Stimulated activated CD4-positive, alpha-beta T cell treated with anti-CD3 and anti-CD28 coated beads, Interleukin-15, amount 100 ng/mL, for 24 hours (primary cell): ENCODE results near the gene RENBP.
A peak's percentile ranks its signal among the peaks of the same experiment; 100 is the strongest.

Experiments
- DNase-seq: peaks from one replicate; pipeline ENCODE4 v3.0.0-alpha.2; 2020

RENBP gene

DNA sequence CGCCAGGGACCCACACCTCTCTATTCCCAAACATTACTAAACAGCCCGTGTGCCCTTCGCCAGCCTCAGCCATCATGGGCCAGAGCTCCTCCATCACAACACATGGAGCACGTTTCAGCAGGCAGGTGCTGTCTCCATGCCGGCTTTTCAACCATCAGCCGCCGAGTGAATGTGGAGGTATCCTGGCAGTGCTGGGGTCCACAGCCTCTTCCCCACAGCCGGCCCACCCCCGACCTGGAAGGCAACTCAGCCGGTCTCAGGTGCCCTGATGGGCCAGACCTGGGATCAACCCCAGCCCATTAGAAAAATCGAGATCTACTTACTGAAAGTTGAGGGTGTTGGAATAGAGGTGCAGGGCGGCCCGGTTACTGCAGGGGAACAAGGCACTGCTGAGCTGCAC is 12.7 kb downstream of the RENBP start:
- DNase-seq = no peak

DNA sequence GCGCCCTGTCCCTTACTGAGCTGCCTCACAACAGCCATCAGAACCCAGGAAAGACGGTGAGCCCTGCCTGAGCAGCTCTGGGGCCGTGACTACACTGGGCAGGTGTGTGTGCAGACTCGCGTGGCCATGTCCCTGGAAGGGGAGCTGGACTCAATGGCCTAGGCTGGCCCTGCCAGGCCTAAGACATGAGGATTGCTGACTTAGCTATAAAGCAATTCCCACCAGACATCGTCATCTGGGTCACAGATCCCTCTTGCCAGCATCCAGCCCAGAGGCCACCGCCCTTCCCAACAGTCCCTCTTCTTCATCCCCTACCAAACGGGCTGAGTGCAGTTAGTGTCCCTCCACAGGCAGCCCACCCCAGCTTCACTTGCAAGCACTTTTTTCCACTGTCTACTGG is 13.3 kb downstream of the RENBP start:
- DNase-seq = no peak

DNA sequence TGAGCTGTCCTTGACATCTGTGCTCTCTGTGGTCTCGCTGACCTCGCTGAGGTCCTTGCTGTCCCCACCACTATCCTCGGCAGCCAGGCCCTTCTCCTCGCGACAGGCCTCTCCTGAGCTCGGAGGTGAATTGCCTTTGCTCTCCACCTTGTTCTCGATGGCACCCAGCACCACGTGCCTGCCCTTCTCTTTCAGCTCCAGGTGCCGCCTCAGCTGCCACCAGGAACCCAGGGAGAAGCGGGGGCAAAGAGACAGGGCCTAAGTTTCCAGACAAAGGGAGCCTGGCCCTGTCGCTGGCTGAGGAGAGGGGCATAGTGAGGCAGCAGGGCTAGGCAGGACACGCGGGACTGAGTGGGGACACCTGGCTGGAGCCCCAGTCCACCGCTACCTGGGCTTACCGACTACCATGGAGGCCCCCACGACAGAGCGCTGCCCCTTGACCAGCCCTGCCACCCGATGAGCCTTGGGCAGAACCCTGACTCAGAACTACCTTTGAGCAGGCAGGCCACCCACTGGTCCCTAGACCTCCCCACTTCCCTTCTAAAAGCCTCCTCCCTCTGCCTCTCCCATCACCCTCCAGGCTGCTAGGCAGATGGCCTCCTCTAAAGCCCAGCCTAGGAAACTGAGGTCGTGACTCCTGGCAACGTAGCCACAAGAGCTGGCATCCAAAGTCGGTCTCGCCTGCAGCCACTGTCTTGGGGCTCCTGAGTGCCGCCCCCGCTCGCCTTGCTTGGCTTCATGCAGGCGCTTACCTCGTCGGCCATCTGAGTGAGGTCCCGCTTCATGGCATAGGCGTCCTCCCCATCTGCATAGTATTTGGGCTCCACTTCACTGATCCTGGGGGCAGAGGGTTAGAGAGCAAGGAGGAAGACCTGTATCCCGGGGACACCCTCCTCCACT is 14.2 kb downstream of the RENBP start:
- no peak for DNase-seq

DNA sequence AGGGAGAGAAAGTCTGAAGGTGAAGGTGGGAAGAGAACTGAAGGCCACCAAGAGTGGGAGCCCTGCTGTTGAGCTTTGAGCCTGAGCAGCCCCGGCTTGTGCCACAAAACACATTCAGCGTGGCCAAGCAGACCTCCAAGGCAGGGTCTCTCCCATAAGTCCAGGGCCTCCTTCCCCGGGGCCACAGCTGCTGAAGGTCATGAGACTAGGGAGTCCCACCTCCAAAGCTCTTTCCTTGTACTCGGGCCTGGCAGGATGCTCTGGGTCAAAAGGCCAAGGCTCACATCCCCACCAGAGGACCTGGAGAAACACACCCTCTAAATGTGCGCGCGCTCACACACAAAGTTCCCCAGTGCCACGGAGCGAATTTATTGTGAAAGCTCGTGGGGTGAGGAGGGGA is 14.9 kb downstream of the RENBP start:
- DNase-seq = no peak

DNA sequence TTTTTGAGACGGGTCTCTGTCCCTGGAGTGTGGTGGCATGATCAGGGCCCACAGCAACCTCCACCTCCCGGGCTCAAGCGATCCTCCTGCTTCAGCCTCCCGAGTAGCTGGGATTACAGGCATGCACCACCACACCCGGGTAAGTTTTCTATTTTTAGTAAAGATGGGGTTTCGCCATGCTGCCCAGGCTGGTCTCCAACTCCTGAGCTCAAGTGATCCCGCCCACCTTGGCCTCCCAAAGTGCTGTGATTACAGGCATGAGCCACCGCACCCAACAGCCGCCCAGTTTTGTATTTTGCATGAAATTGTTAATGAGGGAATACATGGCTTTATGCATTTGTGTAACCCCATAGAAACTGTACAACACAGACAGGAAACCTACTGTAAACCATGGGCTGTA is 15.6 kb downstream of the RENBP start:
- DNase-seq = no peak

DNA sequence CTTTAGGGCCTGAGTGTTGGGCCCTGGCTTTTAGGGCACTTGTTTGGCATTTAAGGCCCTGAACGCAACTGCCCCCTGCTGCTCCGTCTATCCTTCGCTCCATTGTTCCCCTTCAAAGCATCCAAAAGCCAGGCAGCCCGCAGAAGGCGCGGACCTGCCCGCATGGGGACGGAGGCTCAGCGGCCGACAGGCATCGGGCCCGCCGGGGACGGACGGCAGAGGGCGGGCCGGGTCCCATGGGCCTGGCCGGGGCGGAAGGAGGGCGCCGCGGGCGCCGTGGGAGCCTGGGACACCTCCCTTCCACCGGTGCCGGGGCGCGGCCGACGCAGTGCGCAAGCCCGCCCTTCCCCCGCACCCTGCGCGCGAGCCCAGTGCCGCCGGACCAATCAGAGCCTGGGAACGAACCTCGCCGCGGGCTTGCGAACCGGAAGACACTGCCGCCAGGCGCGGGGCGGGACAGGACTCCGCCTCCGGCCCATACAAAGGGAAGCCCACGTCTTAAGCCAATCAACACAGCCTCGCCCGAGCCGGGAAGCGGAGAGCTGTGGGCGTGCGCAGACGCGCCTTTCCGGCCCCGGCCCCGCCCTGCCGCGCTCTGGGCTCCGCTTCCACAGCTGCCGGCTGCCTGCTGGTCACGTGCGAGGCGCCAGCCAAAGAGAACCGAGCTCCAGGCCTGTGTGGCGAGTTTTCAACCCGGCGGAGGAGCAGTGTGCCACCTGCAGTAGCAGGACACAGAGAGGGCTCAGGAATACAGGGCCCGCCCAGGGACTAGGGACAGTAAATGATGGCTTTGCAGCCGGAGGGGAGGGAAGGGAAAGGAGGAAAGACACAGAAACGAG is 16.3 kb downstream of the RENBP start:
- peak; percentile 92 for DNase-seq

DNA sequence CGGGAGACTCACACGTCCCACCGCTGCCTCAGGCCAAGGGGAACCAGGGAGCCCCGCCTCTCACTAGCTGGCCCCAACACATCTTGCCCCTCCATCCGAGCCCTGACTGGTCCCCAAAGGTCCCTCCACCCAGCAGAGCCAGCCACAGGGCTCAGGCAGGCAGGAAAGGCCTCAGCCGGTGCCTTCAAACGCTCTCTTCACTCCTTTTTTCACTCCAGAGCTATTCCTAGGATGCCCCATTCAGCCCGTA is 16.8 kb downstream of the RENBP start:
- no peak for DNase-seq

DNA sequence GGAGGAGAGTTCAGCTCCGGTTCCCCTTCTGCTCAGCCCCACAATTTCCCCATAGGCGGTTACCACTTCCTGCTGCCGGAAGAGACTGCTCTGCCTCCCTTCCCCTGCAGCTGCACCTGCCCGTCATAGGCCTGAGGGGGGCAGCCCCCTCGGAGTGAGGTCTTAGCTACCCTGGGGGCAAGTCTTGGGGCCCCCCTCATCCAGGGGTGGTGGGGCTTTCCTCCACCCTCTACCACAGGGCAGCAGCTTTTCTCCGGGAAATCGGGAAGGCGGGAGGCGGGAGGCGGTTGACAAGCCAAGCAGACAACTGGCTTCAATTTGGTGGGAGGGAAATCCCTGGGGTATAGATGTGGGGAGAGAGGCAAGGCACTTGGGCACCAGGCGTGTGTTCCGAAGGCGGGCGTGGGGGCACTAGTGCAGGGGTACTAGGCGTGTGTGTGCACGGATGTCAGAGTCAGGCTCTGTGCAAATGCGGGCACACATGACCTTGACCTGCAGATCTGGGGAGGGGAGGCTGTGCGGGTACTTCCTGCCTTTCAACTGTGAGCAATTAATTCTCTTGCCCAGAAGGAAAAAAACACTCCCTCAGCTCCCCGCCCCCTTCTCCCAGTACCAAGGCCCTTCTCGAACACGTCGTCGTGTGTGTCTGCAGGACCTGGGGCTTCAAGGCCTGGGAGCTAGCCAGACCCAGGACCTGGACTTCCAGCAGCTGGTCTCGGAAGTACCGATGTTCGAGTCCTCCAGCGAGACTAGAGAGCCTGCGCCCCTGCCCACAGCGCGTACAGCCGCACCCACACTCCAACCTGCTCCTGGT is 17.4 kb downstream of the RENBP start:
- peak; percentile 76 for DNase-seq

DNA sequence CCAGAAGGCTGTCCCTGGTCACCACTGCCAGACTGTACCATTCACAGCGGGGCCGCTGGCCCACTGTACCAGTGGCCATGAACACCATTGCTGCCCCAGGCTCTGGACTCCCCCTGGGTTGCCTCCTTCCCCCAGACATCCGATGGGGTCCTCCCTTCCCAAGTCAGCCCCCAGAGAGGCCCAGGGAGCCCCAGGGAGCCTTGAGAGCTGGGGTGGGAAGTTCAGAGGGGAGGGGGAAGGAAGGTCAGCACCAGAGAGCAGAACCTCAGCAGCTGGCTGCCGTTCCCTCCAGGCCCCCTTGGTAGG is 17.9 kb downstream of the RENBP start:
- DNase-seq = no peak

DNA sequence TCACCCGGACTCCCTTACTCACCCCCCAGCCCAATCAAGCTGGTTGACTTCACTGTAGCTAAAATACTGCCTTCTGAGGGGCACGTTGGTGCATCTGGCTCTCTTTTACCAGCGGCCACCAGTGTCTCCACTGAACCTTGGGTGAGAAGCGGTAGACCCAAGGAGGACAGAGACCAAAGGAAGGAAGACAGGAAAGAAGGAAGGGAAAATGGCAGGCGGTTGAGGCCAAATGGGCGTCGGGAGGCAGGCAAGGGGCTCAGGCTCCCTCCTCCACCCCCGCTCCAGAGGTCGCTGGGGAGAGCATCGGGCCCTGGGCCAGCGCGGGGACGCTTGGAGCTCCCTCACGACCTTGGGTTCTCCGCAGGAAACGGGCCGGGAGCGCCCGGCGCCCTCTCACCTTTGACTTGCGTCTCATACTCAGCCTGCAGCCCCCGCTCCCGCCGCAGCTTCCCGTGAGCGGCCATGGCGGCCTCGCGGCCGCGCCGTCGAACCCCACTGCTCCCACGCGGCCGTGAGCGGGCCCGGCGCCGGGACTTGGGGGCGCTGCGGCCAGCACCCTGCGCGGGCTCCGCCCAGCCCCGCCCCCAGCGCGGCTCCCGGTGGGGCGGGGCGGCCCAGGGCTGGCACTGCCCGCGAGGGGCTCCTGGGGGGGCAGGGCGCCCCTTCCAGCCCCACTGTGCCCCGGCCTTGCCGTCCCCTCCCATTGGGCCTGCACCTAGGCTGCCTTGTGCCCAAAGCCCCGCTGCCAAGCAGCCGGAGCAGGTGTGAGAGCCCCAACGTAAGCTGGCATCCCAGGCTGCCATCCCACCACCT is 18.5 kb downstream of the RENBP start, which contains the start of gene ARHGAP4:
ARHGAP4 (minus strand) TSS at position 526 of the 813 bp plus-strand sequence; CDS start at position 464, 62 bp downstream.
- DNase-seq = peak; percentile 68

DNA sequence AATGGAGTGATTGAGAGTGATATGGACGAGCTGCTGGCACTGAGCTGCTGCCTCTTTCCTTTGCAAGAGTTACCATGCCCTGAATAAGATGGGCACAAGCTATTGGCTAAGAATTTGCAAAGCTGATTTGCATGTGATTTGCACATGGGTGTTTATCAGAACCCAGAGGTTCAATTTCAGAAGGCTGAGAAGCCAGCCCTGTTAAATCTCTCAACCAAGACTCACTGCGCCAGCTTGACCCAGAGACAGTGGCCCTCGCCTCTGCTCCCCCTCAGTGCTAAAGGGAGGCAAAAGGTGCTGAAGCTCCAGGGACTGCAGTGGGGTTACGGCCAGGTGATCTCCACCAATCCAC is 19.1 kb downstream of the RENBP start:
- no peak for DNase-seq

DNA sequence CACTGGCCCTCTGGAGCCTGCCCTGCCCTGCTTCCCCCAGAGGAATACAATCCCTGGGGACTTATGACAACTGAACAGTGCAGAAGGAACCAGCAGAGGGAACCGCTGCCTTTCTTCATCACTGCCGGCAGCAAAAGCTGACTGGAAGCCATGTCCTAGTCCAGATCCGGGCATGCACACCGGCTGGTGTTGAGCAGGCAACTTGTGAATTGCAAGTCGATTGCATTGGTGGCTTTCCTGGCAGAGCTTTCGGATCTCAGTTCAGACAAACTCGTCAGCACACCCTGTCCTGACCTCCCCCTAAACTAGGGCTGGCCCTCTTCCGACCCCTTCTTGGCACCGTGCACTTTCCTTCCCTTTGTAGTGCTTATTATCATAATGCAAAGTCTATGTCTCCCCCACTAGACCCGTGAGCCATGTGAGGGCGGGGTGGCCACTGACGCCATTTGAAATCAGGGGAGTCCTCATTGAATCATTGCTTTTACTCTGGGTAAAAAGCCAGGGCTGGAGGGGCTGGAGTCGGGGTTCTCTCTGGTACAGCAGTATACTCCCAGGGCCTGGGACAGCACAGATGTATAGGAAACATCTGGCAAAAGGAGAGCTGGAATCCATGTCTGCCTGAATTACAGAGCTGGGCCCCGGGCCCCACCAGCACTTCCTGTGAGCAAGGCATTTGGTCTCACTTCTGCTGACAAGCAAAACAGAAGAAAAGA is 20.1 kb downstream of the RENBP start:
- peak; percentile 42 for DNase-seq

DNA sequence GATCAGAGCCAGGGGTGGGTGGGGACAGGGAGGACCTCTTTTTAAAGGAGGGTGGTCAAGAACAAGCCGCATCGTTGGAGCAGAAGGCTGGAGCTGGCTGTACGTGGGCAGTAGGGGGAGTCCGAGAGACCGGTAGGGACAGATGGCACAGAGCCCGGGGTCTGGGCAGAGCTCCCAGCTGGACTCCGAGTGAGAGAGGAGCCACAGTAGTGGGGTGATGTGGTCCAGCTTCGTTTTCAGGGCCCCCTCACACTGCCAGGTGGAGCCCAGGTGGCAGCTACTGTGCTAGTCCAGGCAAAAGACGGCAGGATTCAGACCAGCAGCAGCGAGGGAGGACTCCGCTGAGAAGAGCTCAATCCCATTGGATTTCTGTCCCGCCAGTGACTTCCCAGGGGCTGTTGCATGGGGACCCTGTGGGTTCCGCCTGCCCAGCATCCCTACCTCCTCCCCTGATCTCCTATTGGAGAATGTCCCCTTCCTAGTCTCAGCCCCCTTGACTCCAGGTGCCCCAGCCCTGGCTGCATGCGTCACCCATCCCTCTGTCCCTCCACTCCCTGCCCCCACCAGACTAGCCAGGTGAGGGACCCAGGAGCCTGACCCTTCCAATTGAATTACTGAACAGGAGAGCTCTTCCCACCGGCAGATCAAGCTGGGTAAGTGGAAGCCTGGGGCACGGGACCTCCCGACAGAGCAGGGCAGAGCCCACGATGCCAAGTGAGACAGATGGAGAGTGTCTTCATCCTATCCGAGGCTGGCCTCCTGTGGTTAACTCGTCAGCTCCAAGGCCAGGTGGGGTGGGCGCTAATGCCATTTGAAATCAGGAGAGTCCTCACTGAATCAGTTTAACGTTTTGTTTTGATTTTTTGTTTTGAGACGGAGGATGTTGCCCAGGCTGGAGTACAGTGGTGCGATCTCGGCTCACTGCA is 21.2 kb downstream of the RENBP start:
- DNase-seq = no peak

DNA sequence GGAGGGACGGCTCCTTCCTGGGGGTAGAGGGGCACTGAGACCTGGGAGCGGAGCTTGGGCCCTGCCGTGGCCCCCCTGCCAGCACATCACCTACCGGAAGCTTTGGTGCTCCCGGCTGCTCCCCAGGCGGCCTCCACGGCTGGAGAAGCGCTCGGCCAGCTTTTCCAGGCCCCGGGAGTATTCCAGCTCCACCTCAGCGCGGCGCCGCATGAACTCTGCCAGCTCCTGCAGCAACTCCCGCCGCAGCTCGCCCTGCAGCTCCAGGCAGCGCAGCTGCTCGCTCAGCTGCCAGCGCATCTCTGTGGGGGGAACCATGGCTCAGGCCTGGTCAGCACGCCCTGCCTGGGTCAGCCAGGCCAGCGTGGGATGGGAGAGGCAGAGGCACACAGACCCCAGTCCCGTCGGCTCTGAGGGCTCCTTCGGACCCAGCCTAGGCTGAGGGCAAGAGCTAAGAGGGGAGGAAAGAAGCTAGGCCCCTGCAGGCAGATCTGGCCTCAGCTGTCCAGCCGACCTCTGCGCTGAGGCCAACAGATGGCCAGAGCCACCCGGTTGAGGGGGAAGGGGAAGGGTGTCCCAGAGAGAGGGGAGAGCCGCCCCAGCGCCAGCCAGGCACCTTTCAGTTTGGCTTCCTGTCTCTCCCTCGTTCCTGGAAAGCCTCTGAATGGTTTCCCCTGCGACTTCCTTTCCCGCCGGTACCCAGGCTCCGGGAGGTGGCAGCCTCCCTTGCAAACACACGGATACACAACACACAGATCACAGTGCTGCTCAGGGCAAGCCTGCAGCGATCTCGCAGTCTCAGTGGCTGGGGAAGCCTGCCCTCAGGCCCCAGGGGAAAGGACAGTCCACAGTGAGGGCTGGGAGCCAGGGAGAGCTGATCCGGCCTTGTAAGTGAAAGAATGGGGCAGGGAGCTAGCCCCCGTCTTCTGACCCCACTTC is 22.7 kb downstream of the RENBP start:
- DNase-seq = no peak

DNA sequence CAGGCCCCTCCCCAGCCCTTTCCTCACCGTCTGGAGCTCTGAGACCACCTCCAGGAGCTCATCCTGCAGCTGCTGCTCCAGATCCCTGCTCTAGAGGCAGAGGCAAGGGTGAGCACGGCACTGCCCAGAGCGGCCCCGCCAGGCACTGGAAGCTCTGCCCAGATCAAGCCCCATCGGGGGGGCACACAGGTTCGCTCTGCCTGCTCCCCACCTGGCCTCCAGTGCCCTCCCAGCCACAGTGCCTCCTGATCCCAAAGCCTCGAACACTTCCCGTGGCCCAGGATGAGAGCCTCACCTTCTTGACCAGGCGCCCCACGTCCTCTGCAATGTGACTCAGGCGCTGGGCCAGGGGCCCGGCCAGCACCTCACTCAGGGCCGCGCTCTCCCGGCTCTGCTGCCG is 23.4 kb downstream of the RENBP start:
- no peak for DNase-seq

DNA sequence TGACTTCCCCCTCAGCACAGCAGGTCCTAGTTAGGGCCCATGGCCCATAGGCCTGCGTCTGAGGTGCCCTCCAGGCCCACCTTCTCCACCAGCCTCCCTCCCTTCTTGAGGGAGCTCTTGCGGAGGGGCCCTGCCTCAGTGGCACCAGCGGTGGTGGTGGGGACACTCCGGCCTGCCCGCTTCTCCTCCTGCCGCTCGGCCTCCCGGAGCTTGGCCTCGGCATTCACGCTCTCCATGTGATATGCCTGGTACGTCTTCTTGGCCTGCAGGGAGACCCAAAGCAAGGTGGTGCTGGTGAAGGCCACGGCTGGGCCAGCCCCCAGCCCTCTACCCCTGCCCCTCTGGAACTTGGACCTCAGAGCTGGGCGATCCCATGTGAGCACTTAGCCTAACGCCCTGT is 23.9 kb downstream of the RENBP start:
- DNase-seq = no peak

DNA sequence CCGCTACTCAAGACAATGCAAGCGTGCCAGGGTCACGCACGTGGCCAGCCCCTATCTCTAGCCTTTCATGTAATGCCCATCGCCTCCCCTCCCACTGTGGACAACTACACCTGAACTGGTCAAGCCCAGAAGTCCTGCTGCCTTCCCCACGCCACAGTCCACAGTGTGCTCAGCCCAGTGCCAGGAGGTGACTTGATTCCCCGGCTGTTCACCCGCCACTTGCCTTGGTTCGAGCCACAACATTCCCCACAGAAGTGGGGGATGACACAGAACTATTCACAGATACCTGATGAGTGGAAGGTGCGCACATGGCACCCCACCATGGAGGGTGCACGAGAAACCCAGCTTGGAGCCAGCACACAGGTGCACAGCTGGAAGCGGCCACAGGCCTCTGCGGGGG is 25.2 kb downstream of the RENBP start:
- DNase-seq = no peak

DNA sequence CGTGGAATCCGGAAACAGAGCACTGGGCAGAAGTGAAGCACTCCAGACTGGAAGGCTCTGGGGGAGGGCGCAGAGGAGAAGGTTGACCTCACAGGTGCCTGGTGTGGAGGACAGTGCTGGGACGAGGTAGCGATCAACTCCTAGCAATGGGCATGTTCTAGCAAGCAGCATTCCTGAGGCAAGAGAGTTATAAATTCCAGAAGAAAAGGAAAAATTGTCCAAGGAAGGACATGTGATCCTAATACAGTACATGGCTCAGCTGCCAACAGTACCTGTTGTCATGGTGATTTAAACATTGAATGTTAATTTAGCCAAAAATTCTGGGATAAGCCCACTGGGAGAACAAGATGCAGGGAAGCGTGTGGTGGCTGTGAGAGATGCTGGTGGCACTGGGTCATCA is 26.6 kb downstream of the RENBP start:
- no peak for DNase-seq

DNA sequence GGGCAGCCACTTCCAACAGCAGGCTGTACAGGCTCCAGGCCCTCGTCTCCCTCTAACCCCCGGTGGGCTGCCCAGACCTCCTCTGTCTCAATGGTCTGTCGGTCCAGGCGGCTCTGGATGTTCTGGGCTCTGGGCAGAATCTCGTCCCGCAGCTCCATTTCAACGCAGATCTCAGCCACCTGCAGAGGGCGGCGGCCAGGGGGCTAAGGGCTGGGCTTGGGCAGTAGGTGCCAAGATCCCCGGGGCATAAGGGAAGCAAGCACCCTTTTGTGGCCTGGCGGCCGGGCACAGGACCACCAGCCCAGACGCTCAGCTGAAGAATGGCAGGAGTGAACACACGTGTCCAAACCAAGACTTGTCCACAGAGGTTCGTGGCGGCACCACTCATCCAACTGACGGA is 30.7 kb downstream of the RENBP start:
- DNase-seq = no peak

DNA sequence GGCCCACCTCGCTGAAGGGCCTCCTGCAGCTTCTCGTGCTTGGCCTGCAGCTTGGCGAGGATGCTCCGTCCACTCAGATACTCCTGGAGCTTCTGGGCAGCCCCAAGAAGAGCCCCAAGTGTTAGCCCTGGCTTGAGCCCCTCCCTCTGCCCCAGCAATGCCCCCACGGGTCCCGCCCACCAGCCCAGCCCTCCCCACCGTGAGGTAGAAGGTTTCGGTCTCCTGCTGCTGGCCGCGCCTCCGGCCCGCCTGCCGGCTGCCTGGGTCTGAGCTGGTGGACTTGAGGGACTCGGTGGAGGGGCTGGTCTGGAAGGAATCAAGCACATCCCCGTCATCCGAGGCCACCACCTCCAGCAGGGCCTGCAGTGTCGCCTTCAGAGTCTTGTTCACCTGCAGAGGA is 31.2 kb downstream of the RENBP start:
- DNase-seq = no peak
